Liver (tissue), 9 donors: ENCODE data around the gene FBN1. TPM values are rescaled to one million over a fixed set of nuclear protein-coding genes. Genes with fewer than 3 reads are reported as not detected.

ENCODE experiments used
- DNase-seq: peaks from one replicate; pipeline ENCODE4 v3.0.0-alpha.2; 2017; ENCODE audit warnings: low spot score
- H3K27ac ChIP-seq, 2 donors: one replicate each; pipeline ENCODE4 v1.7.0; 2013; ENCODE audit warnings: inconsistent platforms in 2 of 2, low read length in 2 of 2, control low read depth in 1 of 2, low read depth in 1 of 2, mild to moderate bottlenecking in 1 of 2
- H3K27me3 ChIP-seq, 4 donors: one replicate each; pipeline versions ENCODE4 v1.6.1 to v1.7.0; 2013; ENCODE audit warnings: low read length in 3 of 4, inconsistent platforms in 1 of 4, mild to moderate bottlenecking in 1 of 4, moderate library complexity in 1 of 4; ENCODE audit not compliant: control insufficient read depth in 4 of 4, insufficient read depth in 4 of 4
- H3K36me3 ChIP-seq, 4 donors: one replicate each; pipeline versions ENCODE4 v1.6.1 to v1.7.0; 2013; ENCODE audit warnings: low read length in 3 of 4, mild to moderate bottlenecking in 3 of 4, low read depth in 1 of 4, moderate library complexity in 1 of 4; ENCODE audit not compliant: control insufficient read depth in 4 of 4, insufficient read depth in 3 of 4
- H3K4me1 ChIP-seq, 4 donors: one replicate each; pipeline versions ENCODE4 v1.6.1 to v1.7.0; 2013; ENCODE audit warnings: low read length in 3 of 4, mild to moderate bottlenecking in 3 of 4, moderate library complexity in 1 of 4; ENCODE audit not compliant: control insufficient read depth in 4 of 4, insufficient read depth in 4 of 4
- H3K4me3 ChIP-seq, 3 donors: one replicate each; pipeline versions ENCODE4 v1.6.1 to v1.7.0; 2013; ENCODE audit warnings: low read length in 3 of 3, control low read depth in 1 of 3, low read depth in 1 of 3, mild to moderate bottlenecking in 1 of 3
- H3K9ac ChIP-seq, 2 donors: one replicate each; pipeline ENCODE4 v1.7.0; 2013; ENCODE audit warnings: low read length in 2 of 2, mild to moderate bottlenecking in 2 of 2, moderate library complexity in 2 of 2, control low read depth in 1 of 2, low read depth in 1 of 2
- H3K9me3 ChIP-seq, 4 donors: one replicate each; pipeline versions ENCODE4 v1.6.1 to v1.7.0; 2013; ENCODE audit warnings: low read length in 3 of 4; ENCODE audit not compliant: control insufficient read depth in 4 of 4
- EGR1 ChIP-seq, 2 donors: IDR thresholded peaks; 2 replicates each; pipeline ENCODE4 v1.6.1; 2016 to 2018; ENCODE audit warnings: antibody characterized with exemption in 2 of 2, low read depth in 2 of 2
- FOXA1 ChIP-seq: IDR thresholded peaks from 2 replicates; pipeline ENCODE4 v1.6.1; 2016; ENCODE audit warnings: antibody characterized with exemption
- GABPA ChIP-seq, 2 donors: IDR thresholded peaks in 1 of 2; conservative IDR thresholded peaks in 1 of 2; 2 replicates each; pipeline ENCODE4 v1.6.1; 2016; ENCODE audit warnings: antibody characterized with exemption in 2 of 2, mild to moderate bottlenecking in 1 of 2, moderate library complexity in 1 of 2
- HNF4A ChIP-seq, 2 donors: conservative IDR thresholded peaks; 2 replicates each; pipeline ENCODE4 v1.6.1; 2016; ENCODE audit warnings: antibody characterized with exemption in 2 of 2, mild to moderate bottlenecking in 2 of 2
- HNF4G ChIP-seq: IDR thresholded peaks from 2 replicates; pipeline ENCODE4 v1.6.1; 2016; ENCODE audit warnings: antibody characterized with exemption
- JUND ChIP-seq, 2 donors: IDR thresholded peaks; 2 replicates each; pipeline ENCODE4 v1.6.1; 2016; ENCODE audit warnings: antibody characterized with exemption in 2 of 2
- NR2F2 ChIP-seq: IDR thresholded peaks from 2 replicates; pipeline ENCODE4 v1.6.1; 2016; ENCODE audit warnings: antibody characterized with exemption
- RAD21 ChIP-seq, 2 donors: IDR thresholded peaks; 2 replicates each; pipeline ENCODE4 v1.6.1; 2016; ENCODE audit warnings: antibody characterized with exemption in 2 of 2, mild to moderate bottlenecking in 2 of 2
- RXRA ChIP-seq, 2 donors: IDR thresholded peaks; 2 replicates each; pipeline ENCODE4 v1.6.1; 2017 to 2018; ENCODE audit warnings: antibody characterized with exemption in 2 of 2, mild to moderate bottlenecking in 1 of 2
- SP1 ChIP-seq: IDR thresholded peaks from 2 replicates; pipeline ENCODE4 v1.6.1; 2018; ENCODE audit warnings: antibody characterized with exemption, mild to moderate bottlenecking
- TAF1 ChIP-seq: conservative IDR thresholded peaks from 2 replicates; pipeline ENCODE4 v1.6.1; 2016; ENCODE audit warnings: antibody characterized with exemption, mild to moderate bottlenecking
- YY1 ChIP-seq: IDR thresholded peaks from 2 replicates; pipeline ENCODE4 v1.6.1; 2016; ENCODE audit warnings: antibody characterized with exemption, mild to moderate bottlenecking
- WGBS: extraction: QIAGEN DNeasy Blood & Tissue Kit; methylation state at CpG from one replicate; pipeline ENCODE4 v1.1.7; 2013; 5-methylcytosine and 5-hydroxymethylcytosine counted together
- polyA plus RNA-seq, 2 donors: library from polyadenylated mRNA; stranded (reverse) in 1 of 2; unstranded in 1 of 2; fragments of 200-250 nt in 1 of 2; fragments of >200 nt in 1 of 2; fragmentation: Nextera tagmentation in 1 of 2; extraction: Ambion mirVana in 1 of 2; gene quantifications; one replicate each; pipeline versions ENCODE4 v1.2.1 to v1.2.3, GENCODE V29; 2013 to 2015
- total RNA-seq, 2 donors: library from RNA; depleted of rRNA; stranded (reverse); fragments of >200 nt; gene quantifications; one replicate each; pipeline ENCODE4 v1.2.3, GENCODE V29; 2014
- TF ChIP-seq, protein P1 (sequence below): IDR thresholded peaks from 2 replicates; pipeline ENCODE4 v1.6.1; 2016; ENCODE audit warnings: antibody characterized with exemption
- TF ChIP-seq, protein P2 (sequence below): fragments of 150-350 bp; IDR thresholded peaks from 2 replicates; pipeline ENCODE4 v1.5.1; 2017; ENCODE audit warnings: improper control_type of control experiment, low read depth, low read length; ENCODE audit not compliant: missing input control
- TF ChIP-seq, protein P3 (sequence below): IDR thresholded peaks from 2 replicates; pipeline ENCODE4 v1.6.1; 2016; ENCODE audit warnings: antibody characterized with exemption
- donor health status: healthy.
- donor health status: healthy.
- donor health status: healthy.
- donor health status: healthy.
- donor health status: healthy.

Gene FBN1
- total and polyA plus RNA-seq, 4 donors = 1.3 to 20.1 (median 12.4) TPM

DNA sequence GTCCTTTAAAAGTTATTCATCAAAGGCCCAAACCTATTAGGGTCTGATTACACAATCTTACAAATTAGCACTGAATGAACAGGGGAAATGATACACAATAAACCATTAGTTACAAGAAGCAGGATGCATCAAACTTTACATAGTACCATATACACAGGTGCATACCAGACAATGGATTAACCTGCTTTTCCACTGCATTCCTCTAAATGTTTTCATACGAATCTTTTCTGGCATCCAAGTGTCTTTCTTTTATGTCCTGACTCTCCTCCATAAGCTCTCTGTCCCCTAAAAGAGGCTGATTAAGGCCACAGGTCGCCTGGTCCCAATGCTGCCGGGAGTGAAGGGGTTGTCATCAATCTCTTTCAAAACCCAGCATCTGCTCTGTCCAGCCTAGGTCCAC is 11.4 kb downstream of the FBN1 start:
- Histone ChIP-seq H3K4me3 (no peak overlapping the region), H3K9me3 (no peaks in the 10 kb centered on the region), H3K27me3 (no peaks in the 10 kb centered on the region), H3K9ac (no peak overlapping the region), H3K4me1 (no peaks in the 10 kb centered on the region), H3K36me3 (no peaks in the 10 kb centered on the region), H3K27ac (no peak overlapping the region)
- TF ChIP-seq JUND (IDR thresholded peaks at IDR 0.05) (no peak), FOXA1 (no peak), SP1 (no peak), HNF4G (no peak), GABPA (IDR thresholded peaks at IDR 0.05 in 1 of 2, conservative IDR thresholded peaks at IDR 0.05 in 1 of 2) (no peak), YY1 (no peak), TAF1 (no peak)
- TF ChIP-seq, protein P1, sequence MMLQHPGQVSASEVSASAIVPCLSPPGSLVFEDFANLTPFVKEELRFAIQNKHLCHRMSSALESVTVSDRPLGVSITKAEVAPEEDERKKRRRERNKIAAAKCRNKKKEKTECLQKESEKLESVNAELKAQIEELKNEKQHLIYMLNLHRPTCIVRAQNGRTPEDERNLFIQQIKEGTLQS = no peak
- TF ChIP-seq, protein P2, sequence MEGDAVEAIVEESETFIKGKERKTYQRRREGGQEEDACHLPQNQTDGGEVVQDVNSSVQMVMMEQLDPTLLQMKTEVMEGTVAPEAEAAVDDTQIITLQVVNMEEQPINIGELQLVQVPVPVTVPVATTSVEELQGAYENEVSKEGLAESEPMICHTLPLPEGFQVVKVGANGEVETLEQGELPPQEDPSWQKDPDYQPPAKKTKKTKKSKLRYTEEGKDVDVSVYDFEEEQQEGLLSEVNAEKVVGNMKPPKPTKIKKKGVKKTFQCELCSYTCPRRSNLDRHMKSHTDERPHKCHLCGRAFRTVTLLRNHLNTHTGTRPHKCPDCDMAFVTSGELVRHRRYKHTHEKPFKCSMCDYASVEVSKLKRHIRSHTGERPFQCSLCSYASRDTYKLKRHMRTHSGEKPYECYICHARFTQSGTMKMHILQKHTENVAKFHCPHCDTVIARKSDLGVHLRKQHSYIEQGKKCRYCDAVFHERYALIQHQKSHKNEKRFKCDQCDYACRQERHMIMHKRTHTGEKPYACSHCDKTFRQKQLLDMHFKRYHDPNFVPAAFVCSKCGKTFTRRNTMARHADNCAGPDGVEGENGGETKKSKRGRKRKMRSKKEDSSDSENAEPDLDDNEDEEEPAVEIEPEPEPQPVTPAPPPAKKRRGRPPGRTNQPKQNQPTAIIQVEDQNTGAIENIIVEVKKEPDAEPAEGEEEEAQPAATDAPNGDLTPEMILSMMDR = no peak
- TF ChIP-seq, protein P3, sequence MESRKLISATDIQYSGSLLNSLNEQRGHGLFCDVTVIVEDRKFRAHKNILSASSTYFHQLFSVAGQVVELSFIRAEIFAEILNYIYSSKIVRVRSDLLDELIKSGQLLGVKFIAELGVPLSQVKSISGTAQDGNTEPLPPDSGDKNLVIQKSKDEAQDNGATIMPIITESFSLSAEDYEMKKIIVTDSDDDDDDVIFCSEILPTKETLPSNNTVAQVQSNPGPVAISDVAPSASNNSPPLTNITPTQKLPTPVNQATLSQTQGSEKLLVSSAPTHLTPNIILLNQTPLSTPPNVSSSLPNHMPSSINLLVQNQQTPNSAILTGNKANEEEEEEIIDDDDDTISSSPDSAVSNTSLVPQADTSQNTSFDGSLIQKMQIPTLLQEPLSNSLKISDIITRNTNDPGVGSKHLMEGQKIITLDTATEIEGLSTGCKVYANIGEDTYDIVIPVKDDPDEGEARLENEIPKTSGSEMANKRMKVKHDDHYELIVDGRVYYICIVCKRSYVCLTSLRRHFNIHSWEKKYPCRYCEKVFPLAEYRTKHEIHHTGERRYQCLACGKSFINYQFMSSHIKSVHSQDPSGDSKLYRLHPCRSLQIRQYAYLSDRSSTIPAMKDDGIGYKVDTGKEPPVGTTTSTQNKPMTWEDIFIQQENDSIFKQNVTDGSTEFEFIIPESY = no peak
- DNase-seq = no peak
- WGBS = 91% methylated on average over 3 of the region's 3 CpGs

DNA sequence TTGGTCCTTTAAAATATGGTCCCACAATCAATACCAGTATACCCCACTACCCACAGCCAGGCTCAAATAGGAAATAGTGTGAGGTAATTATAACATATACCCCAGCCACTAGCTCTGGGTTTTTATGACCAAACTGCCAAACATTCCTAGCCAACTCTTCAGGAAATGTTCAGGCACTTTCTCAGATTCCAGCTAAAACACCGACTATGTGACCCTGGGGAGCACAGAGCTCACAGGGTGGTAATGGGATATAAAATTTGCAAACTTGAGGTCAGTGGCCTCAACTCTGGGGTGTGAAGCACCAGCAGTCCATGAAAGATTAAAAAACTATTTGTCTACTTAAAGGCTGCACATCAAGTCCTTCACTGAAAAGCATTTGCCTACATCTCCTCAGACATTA is 12.9 kb downstream of the FBN1 start:
- Histone ChIP-seq H3K9ac (no peak overlapping the region), H3K27me3 (no peaks in the 10 kb centered on the region), H3K9me3 (no peaks in the 10 kb centered on the region), H3K4me1 (no peaks in the 10 kb centered on the region), H3K36me3 (no peaks in the 10 kb centered on the region), H3K27ac (no peak overlapping the region), H3K4me3 (no peak overlapping the region)
- TF ChIP-seq RXRA (IDR thresholded peaks at IDR 0.05) (peak; percentile 16 to 21), HNF4A (conservative IDR thresholded peaks at IDR 0.05) (no peak), NR2F2 (no peak)
- no peak for DNase-seq
- WGBS = 47% methylated on average over 1 of the region's 1 CpG

DNA sequence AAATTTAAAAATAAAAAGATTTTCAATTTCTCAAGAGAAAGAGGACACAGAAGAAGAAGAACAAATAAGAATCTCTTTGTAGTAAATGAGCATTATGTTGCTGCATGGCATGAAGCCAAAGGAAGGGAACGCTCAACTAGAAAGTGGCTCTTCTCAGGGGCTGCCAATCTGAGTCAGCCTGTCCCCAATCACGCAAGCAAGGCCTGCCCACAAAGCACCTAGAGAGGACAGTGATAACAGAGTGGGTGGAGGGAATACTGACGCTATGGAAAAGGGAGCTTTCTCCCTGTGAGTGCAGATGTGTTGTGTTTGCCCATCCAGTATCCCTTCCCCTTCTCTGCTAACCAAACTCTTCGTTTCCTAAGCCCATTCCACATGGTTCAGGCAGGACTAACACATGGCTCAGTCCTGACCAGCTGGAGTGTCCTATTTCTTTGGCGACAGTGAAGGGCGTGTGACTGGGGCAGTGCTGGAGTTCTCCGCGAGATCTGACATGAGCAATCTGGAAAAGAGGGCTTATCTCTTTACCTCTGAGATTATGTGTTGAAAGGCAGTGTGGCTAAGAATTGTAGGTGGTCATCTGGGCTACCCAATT is 14.2 kb downstream of the FBN1 start:
- DNase-seq = no peak
- no peaks in the 10 kb centered on the region for H3K9me3 ChIP-seq
- 71% methylated on average over 8 of the region's 8 CpGs for WGBS
- H3K36me3 ChIP-seq = no peaks in the 10 kb centered on the region
- H3K4me1 ChIP-seq = no peaks in the 10 kb centered on the region
- TF ChIP-seq GABPA (IDR thresholded peaks at IDR 0.05 in 1 of 2, conservative IDR thresholded peaks at IDR 0.05 in 1 of 2) (no peak), NR2F2 (no peak), YY1 (no peak), FOXA1 (no peak), EGR1 (IDR thresholded peaks at IDR 0.05; ENCODE audit: low read depth in 2 of 2) (no peak), JUND (IDR thresholded peaks at IDR 0.05) (no peak), SP1 (no peak), RAD21 (IDR thresholded peaks at IDR 0.05) (no peak)
- TF ChIP-seq, protein P2 = no peak
- no peaks in the 10 kb centered on the region for H3K27me3 ChIP-seq
- H3K9ac ChIP-seq = no peak overlapping the region
- no peak overlapping the region for H3K27ac ChIP-seq
- H3K4me3 ChIP-seq = no peak overlapping the region
